Prostate gland (tissue), 2 donors: ENCODE results near the gene RPL19. TPM values are rescaled to one million over a fixed set of nuclear protein-coding genes. Genes with fewer than 3 reads are reported as not detected.
A peak's percentile ranks its signal among the peaks of the same experiment; 100 is the strongest.

Experiments
- DNase-seq: peaks from one replicate; pipeline ENCODE4 v3.0.0-alpha.2; 2019; ENCODE audit warnings: low spot score
- H3K27ac ChIP-seq, 2 donors: fragments of 200-600 bp; sonication (generic); 2 replicates each; pipeline ENCODE4 v1.5.1; 2017 to 2019
- H3K27me3 ChIP-seq: fragments of 200-600 bp; sonication (generic); replicated peaks from 2 replicates; pipeline ENCODE4 v1.5.1; 2019; ENCODE audit not compliant: insufficient read depth
- H3K36me3 ChIP-seq, 2 donors: fragments of 200-600 bp; sonication (generic); 1 replicate in 1 of 2; 2 replicates in 1 of 2; pipeline versions ENCODE4 v1.5.1 to v1.8.1; 2017 to 2019
- H3K4me1 ChIP-seq: fragments of 200-600 bp; sonication (generic); replicated peaks from 2 replicates; pipeline ENCODE4 v1.5.1; 2019
- H3K4me3 ChIP-seq, 2 donors: fragments of 200-600 bp; sonication (generic); 2 replicates each; pipeline ENCODE4 v1.5.1; 2017 to 2019
- H3K9me3 ChIP-seq: fragments of 200-600 bp; sonication (generic); 2 replicates; pipeline ENCODE4 v1.5.1; 2017
- POLR2A ChIP-seq: fragments of 450-650 bp; IDR thresholded peaks from one replicate; pipeline ENCODE4 v1.6.1; 2016; ENCODE audit warnings: antibody characterized with exemption, mild to moderate bottlenecking
- POLR2AphosphoS5 ChIP-seq: sonication (generic); formaldehyde crosslinking; IDR thresholded peaks from one replicate; pipeline ENCODE4 v1.6.1; 2017; ENCODE audit warnings: antibody characterized with exemption
- WGBS: methylation state at CpG from one replicate; pipeline ENCODE4 v1.1.5; 2018; 5-methylcytosine and 5-hydroxymethylcytosine counted together
- intact Hi-C: fragments of 100-400 bp; cut with DNase I; formaldehyde crosslinking; loops from one replicate; pipeline ENCODE4 v1.14.2; 2022
- total RNA-seq, 2 donors: library from RNA; depleted of rRNA; stranded (reverse); fragments of >200 nt; gene quantifications; one replicate each; pipeline ENCODE4 v1.1.0, GENCODE V29; 2016
- TF ChIP-seq, protein P1 (sequence below), 4 experiments: fragments of 200-600 bp in 2 of 4; fragments of 450-650 bp in 2 of 4; sonication (generic) in 2 of 4; IDR thresholded peaks; 1 replicate in 3 of 4; 2 replicates in 1 of 4; pipeline ENCODE4 v1.5.1; 2016 to 2019; ENCODE audit warnings: antibody characterized with exemption in 4 of 4, mild to moderate bottlenecking in 2 of 4, moderate library complexity in 2 of 4

RPL19 gene
- total RNA-seq, 2 donors from 2014 or later, result 2,194 to 3,634 TPM

DNA sequence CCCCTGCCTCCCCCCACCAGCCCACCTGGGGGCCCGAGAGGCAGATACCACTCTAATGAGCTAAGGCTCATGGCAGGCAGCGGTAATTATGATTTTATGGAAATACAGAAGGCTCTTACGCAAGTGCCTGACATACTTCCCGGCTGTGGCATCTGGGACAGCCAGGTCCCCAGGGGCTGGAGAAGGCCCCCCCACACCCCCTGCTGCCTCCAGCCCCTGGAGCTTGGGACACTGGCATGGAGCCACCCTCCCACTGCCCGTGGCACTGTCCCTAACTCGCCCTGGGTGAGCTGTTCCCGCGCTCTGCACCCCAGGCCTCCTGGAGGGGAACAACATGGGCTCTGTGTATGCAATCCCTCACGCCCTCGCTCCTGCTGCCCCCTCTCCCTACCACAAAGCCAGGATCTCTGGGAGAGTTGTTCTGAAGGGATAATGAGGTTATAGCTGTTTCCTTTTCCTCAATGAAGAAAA, 31.0 kb downstream of the RPL19 start:
- H3K36me3 ChIP-seq, result no peaks in the 10 kb centered on the region
- no peak overlapping the region for H3K4me3 ChIP-seq
- no peaks in the 10 kb centered on the region for H3K9me3 ChIP-seq
- no peak for DNase-seq
- no peak for TF ChIP-seq POLR2AphosphoS5
- no peak for TF ChIP-seq POLR2A
- TF ChIP-seq, protein P1, sequence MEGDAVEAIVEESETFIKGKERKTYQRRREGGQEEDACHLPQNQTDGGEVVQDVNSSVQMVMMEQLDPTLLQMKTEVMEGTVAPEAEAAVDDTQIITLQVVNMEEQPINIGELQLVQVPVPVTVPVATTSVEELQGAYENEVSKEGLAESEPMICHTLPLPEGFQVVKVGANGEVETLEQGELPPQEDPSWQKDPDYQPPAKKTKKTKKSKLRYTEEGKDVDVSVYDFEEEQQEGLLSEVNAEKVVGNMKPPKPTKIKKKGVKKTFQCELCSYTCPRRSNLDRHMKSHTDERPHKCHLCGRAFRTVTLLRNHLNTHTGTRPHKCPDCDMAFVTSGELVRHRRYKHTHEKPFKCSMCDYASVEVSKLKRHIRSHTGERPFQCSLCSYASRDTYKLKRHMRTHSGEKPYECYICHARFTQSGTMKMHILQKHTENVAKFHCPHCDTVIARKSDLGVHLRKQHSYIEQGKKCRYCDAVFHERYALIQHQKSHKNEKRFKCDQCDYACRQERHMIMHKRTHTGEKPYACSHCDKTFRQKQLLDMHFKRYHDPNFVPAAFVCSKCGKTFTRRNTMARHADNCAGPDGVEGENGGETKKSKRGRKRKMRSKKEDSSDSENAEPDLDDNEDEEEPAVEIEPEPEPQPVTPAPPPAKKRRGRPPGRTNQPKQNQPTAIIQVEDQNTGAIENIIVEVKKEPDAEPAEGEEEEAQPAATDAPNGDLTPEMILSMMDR (IDR thresholded peaks at IDR 0.05), result no peak
- H3K27me3 ChIP-seq, result peaks cover under 1% of the 10 kb centered on the region
- WGBS, result 45% methylated on average over 10 of the region's 10 CpGs
- H3K27ac ChIP-seq, result no peak overlapping the region
- intact Hi-C loops, result no loop called here
- H3K4me1 ChIP-seq, result no peaks in the 10 kb centered on the region

DNA sequence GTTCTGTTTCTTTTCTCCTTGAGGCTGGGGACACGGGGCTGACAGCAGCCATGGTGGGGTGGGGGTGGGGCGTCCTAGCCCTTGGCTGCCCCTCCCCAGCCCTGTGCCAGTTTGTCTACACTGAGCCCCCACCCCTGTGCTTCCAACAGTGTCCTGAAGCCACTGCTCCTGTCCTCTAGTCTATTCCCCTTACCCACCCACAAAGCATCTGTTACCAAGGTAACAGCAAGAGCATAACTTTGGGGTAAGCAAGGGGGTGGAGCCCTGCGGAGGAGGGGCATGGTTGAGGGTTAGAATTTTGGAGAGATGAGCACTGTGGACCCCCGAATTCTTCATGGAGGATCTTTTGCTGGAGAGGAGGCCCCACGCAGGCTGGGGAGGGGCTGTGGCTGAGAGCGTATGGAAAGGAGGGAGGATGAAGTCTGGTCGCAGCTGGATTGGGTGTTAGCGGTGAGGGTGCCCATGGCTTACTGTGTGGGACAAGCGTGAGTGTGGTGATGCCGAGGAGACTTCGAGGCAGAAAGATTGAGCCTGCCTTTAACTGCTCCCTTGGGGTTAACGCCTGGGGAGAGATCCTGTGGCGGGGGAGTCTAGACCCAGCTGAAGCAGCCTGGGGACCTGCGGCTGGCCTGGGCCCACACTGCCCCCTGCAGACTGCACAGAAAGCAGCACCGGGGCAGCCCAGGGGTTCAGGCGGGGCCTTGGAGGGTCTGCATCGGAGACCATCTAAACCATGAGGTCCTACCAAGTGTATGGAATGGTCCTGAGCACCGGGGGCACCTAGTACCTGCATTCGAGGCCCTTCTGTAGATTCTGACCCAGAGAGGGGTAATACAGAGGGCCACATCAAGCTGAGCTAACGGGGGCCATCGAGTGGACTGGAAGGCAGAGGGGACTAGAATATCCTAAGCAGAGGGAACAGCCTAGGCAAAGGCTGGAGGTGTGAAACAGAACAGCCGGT, 31.8 kb downstream of the RPL19 start:
- TF ChIP-seq, protein P1 (IDR thresholded peaks at IDR 0.05), result peak in 3 of 4 experiments; percentile 56 to 76 (median 74)
- TF ChIP-seq POLR2A (no peak), POLR2AphosphoS5 (peak; percentile 18)
- intact Hi-C loops, result no loop called here
- DNase-seq, result no peak
- H3K27ac ChIP-seq, result no peak overlapping the region
- no peak overlapping the region for H3K4me3 ChIP-seq
- no peaks in the 10 kb centered on the region for H3K9me3 ChIP-seq
- no peaks in the 10 kb centered on the region for H3K4me1 ChIP-seq
- H3K27me3 ChIP-seq, result no peaks in the 10 kb centered on the region
- H3K36me3 ChIP-seq, result no peaks in the 10 kb centered on the region
- 16% methylated on average over 22 of the region's 22 CpGs for WGBS

DNA sequence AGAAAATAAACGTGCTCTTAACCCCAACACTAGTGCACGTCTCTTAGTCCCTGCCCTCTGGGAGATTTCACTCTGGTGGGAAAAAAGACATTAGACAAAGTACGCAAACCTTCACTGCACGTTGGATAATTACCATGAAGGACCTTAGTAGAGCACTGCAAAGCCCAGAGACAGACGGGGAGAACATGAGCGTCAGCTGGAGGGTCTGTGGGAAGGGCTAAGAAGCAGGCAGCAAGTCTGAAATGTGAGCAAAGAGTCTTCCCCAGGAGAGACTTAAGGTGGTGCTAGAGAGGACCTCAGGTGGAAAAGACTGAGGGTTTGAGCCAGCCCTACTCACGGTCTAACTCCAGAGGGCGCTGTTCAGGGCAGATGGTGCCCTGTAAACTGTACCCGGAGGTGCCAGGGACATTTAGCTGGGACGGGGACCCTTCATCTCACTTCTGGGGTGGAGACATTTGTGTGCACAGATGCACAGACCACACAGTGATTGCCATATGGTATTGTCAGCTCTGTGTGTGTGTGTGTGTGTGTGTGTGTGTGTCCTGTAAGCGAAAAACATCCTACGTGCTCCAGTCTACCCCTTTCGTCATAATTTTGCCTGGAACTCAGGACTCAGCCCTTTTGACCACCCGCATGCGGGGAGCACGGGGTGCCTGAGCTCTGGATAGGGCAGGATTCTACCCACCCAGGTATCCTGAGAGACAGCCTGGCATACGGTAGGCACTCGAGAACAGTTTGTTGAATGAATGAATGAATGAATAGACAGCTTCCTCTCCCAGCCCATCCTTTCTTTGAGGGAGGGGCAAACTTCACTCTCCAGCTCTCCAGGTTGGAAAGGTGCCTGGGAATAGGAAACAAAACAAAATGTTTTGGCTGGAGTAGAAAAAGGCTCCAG, 35.7 kb downstream of the RPL19 start:
- no peak overlapping the region for H3K27ac ChIP-seq
- H3K27me3 ChIP-seq, result no peaks in the 10 kb centered on the region
- intact Hi-C loops, result no loop called here

DNA sequence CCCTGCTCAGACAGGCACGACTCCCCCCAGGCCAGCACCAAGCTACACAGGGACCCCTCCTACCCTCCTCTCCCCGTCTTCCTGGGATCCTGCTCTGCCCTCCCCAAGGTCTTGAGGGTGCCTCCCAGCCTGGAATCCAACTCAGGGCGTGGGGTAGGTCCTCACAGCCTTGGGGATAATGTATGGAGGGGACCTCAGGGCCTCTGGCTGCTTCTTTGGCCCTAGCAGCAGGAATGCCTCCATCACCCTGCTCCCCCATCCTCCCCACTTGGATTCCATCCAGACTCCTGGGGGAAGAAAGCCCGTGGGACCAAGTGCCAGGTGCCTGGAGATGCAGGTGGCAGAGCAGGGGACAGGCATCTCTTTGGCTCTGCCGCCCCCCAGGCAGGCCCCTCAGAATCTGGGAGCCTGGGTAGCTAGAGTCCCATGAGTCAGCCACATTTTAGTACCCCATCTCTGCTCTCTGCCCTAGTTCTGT, 36.4 kb downstream of the RPL19 start:
- TF ChIP-seq POLR2A (no peak), POLR2AphosphoS5 (no peak)
- TF ChIP-seq, protein P1 (IDR thresholded peaks at IDR 0.05), result no peak
- Histone ChIP-seq H3K27me3 (no peaks in the 10 kb centered on the region), H3K27ac (no peak overlapping the region), H3K9me3 (no peaks in the 10 kb centered on the region), H3K4me3 (no peak overlapping the region), H3K36me3 (no peaks in the 10 kb centered on the region), H3K4me1 (no peaks in the 10 kb centered on the region)
- DNase-seq, result no peak
- WGBS, result 37% methylated on average over 5 of the region's 5 CpGs
- intact Hi-C loops, result no loop called here

More for the DNA sequence above, 35.7 kb downstream of the RPL19 start:
- H3K4me1 ChIP-seq, result no peaks in the 10 kb centered on the region
- WGBS, result 28% methylated on average over 18 of the region's 18 CpGs
- no peak for DNase-seq
- no peaks in the 10 kb centered on the region for H3K9me3 ChIP-seq
- no peaks in the 10 kb centered on the region for H3K36me3 ChIP-seq
- H3K4me3 ChIP-seq, result no peak overlapping the region
- no peak for TF ChIP-seq POLR2AphosphoS5
- TF ChIP-seq, protein P1 (IDR thresholded peaks at IDR 0.05), result peak in 1 of 4 experiments; percentile 55
- no peak for TF ChIP-seq POLR2A
